Activated CD4-positive, alpha-beta T cell treated with anti-CD3 and anti-CD28 coated beads, Interleukin-2, amount 10 ng/mL, durations not matched to agents 24 days and 14 days (primary cell): ENCODE results near the gene HNRNPH3. TPM values are rescaled to one million over a fixed set of nuclear protein-coding genes. Genes with fewer than 3 reads are reported as not detected.
"Not testable (repeated sequence)": the region's sequence is repeated elsewhere in the genome, so short reads cannot be mapped to it uniquely, and the experiment has no call there.

ENCODE experiments used
- DNase-seq: peaks from one replicate; pipeline ENCODE4 v3.0.0; 2022
- H3K27ac Mint-ChIP-seq: one replicate; pipeline ENCODE4 v1.8.0; 2022; ENCODE audit warnings: mild to moderate bottlenecking, mixed read lengths
- H3K27me3 Mint-ChIP-seq: one replicate; pipeline ENCODE4 v1.8.0; 2022; ENCODE audit warnings: mixed read lengths
- H3K36me3 Mint-ChIP-seq: one replicate; pipeline ENCODE4 v1.8.0; 2022; ENCODE audit warnings: low read depth, mild to moderate bottlenecking, mixed read lengths
- H3K4me1 Mint-ChIP-seq: one replicate; pipeline ENCODE4 v1.8.0; 2021; ENCODE audit warnings: mixed read lengths
- H3K4me3 Mint-ChIP-seq: one replicate; pipeline ENCODE4 v1.8.0; 2022; ENCODE audit warnings: mild to moderate bottlenecking, moderate library complexity, mixed read lengths
- H3K9me3 Mint-ChIP-seq: one replicate; pipeline ENCODE4 v1.8.0; 2021; ENCODE audit warnings: mixed read lengths
- intact Hi-C: fragments of 100-400 bp; cut with micrococcal nuclease; formaldehyde crosslinking; loops from one replicate; pipeline ENCODE4 v1.15.1; 2023
- total RNA-seq: library from RNA; stranded (reverse); gene quantifications from 2 replicates; pipeline ENCODE4 v1.2.3, GENCODE V29; 2022

HNRNPH3 gene
- total RNA-seq, 1 donor from 2014 or later, result 200 TPM

DNA sequence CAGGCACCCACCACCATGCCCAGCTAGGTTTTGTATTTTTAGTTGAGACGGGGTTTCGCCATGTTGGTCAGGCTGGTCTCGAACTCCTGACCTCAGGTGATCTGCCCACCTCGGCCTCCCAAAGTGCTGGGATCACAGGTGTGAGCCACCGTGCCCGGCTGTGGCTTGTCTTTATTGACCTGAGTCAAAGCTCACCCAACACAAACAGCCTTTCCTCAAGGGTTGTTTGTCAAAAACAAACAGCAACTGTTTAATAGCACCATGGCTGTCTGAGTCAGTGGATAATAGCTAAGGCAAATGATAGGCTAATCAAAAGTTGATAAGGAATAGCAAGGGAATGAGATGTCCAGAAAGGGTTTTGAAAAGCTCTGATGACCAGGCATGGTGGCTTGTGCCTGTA lies 16.9 kb upstream of the HNRNPH3 start:
- H3K4me1 Mint-ChIP-seq, result peaks cover 10% of the 10 kb centered on the region
- H3K27ac Mint-ChIP-seq, DNase-seq, H3K27me3 Mint-ChIP-seq, H3K36me3 Mint-ChIP-seq, H3K4me3 Mint-ChIP-seq: not testable (repeated sequence)
- intact Hi-C loops, result loop anchor here (2.0 kb wide), 1 partner anchor 14 kb away; no protein-coding TSS in a partner anchor
- peaks cover 19% of the 10 kb centered on the region for H3K9me3 Mint-ChIP-seq

DNA sequence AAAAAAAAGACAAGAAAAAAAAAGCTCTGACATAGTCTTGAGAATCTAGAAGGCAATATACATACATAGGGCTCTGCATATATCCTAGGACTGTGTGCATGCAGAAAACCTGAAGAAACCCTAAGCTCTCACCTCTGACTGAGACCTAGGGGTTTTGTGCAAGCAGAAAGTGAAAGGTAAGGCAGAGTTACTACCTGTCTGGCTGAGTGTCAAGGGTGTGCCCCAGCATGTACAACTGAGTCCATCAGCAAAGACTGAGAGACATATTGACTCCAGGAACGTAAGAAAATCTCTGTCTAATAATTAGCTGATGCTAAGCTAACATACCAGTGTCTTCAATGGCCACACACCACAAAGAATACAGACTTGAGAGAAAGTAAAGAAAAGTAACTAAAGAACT lies 16.3 kb upstream of the HNRNPH3 start:
- Mint-ChIP-seq H3K4me3 (no peak overlapping the region), H3K27me3 (no peaks in the 10 kb centered on the region), H3K27ac (no peak overlapping the region), H3K36me3 (peaks cover 4% of the 10 kb centered on the region), H3K4me1 (peaks cover 10% of the 10 kb centered on the region), H3K9me3 (peaks cover 19% of the 10 kb centered on the region)
- intact Hi-C loops, result loop anchor here (2.0 kb wide), 1 partner anchor 13 kb away; no protein-coding TSS in a partner anchor
- DNase-seq, result no peak

DNA sequence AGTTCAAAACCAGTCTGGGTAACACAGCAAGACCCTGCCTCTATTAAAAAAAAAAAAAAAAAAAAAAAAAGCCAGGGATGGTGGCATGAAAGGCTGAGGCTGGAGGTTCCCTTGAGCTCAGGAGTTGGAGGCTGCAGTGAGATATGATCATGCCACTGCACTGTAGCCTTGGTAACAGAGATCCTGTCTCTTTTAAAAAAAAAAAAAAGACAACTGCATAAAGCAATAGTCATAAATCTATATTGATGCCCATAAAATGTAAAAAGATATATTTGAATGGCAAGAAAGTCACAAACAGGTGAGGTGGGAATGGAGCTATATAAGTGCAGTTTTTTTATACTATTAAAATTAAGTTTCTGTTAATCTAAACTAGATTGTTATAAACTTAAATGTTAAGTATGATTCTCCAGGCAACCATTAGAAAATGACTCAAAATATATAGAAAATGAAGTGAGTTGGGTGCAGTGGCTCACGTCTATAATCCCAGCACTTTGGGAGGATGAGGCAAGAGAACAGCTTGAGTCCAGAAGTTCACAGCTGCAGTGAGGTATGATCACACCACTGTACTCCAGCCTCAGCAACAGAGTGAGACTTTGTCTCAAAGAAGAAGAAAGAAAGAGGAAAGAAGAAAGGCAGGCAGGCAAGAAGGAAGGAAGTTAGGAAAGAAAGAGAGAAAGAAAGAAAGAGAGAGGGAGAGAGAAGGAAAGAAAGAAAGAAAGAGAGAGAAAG lies 13.4 kb upstream of the HNRNPH3 start:
- H3K36me3 Mint-ChIP-seq, result peaks cover 4% of the 10 kb centered on the region
- H3K9me3 Mint-ChIP-seq, result peaks cover 19% of the 10 kb centered on the region
- peaks cover 10% of the 10 kb centered on the region for H3K4me1 Mint-ChIP-seq
- H3K4me3 Mint-ChIP-seq, result no peak overlapping the region
- no peak overlapping the region for H3K27ac Mint-ChIP-seq
- DNase-seq, result no peak
- intact Hi-C loops, result no loop called here
- H3K27me3 Mint-ChIP-seq, result no peaks in the 10 kb centered on the region

DNA sequence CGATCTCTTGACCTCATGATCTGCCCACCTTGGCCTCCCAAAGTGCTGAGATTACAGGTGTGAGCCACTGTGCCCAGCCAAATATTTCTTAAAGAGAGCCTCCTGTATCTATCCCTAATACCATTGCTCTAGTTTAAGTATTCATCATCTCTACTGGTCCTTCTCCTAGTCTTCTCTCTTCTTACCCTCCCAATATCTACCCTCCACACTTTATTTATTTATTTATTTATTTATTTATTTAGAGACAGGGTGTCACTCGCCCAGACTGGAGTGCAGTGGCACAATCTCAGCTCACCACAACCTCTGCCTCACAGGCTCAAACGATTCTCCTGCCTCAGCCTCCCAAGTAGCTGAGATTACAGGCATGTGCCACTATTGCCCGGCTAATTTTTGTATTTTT lies 7.5 kb upstream of the HNRNPH3 start:
- H3K9me3 Mint-ChIP-seq, H3K27me3 Mint-ChIP-seq, H3K4me1 Mint-ChIP-seq, H3K36me3 Mint-ChIP-seq, intact Hi-C loops, H3K27ac Mint-ChIP-seq, H3K4me3 Mint-ChIP-seq, DNase-seq: not testable (repeated sequence)

DNA sequence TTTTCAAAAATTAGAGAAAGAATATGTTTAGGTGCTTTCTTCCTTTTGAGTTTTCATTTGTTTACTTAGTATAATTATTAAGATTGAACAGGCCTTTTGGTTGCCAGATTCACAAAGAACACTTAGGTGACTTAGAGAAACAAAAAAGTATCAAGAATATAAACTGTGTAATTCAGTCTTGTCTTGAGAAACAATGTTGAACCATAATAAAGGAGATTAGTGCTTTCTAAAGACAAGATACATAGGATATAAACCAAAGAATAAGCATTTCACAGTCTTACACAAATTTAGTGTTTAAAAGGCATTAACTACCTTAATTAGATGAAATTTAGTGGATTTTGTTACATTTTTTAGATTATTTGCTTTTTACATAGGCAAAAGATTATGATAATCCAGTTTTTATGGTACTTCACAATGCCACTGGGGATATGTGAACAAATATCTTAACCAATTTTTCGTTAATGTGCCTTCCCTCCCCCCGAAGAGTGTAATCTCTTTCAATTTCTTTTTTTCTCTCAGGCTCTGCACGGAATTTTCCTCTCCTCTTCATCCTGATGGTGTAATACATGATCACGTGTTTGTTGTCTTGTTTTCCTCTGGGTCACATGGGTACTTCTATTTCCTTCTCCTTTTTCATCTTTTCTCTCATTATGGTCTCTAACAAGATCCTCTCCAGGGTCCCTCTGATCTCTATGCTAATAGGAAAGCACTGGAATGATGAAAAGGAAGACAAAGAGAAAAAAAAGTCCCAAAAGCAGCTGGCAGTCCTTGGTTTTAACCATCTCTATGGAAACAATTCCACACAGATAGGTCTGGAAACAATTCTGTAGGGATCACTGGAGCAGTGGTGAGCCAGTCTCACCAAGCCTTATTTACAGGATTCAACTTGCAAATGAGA lies 3.7 kb upstream of the HNRNPH3 start:
- Mint-ChIP-seq H3K4me3 (peak overlapping the region; percentile 51), H3K27me3 (peaks cover 2% of the 10 kb centered on the region), H3K9me3 (no peaks in the 10 kb centered on the region), H3K36me3 (peaks cover 13% of the 10 kb centered on the region), H3K4me1 (peaks cover 27% of the 10 kb centered on the region), H3K27ac (peak overlapping the region; percentile 46)
- intact Hi-C loops, result loop anchor here (2.0 kb wide), 1 partner anchor 13 kb away; no protein-coding TSS in a partner anchor
- no peak for DNase-seq

DNA sequence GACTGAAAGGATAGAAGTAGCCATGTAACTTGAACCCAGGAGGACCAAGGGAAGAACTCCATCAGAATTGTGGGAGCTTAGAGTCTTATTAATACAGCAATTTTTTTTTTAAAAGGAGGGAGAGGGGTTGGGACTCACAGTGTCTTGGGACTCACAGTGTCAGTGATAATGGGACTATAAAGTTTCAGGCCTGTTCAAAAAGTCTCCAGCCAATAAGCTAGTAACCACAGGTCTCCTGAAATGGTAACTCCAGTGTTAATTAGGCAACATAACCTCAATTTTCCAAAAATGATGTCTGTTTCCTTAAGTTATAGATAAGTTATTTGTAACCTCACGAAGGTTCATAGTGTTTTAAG lies 2.4 kb upstream of the HNRNPH3 start:
- intact Hi-C loops, result loop anchor here (2.0 kb wide), 1 partner anchor 15 kb away; no protein-coding TSS in a partner anchor

DNA sequence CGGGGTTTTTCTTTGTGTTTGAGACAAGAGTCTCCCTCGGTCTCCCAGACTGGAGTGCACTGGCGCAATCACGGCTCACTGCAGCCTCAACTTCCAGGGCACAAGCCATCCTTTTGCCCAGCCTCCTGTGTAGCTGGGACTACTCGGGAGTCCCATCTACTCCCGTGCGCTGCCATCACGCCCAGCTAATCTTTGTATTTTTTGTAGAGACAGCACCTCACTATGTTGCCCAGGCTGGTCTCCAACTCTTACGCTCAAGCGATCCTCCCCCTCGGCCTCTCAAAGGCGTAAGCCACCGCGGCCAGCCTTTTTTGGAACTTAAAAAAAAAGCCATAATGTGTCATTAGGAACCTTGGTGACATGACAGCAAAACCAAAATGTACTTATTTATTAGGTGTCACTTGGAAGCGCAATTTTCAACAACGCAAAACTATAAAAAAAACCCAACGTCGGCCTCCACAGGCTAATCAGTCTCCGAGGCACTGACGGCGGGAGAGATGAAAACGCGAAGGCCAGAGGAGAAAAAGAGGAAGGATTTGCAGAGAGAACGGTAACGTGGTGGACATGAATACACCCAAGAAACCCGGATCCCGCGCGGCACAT lies 911 bp upstream of the HNRNPH3 start:
- peak overlapping the region; percentile 99 for H3K4me3 Mint-ChIP-seq
- no peaks in the 10 kb centered on the region for H3K9me3 Mint-ChIP-seq
- H3K4me1 Mint-ChIP-seq, result peaks cover 41% of the 10 kb centered on the region
- peaks cover 34% of the 10 kb centered on the region for H3K36me3 Mint-ChIP-seq
- peak; percentile 74 for DNase-seq
- H3K27ac Mint-ChIP-seq, result peak overlapping the region; percentile 100
- intact Hi-C loops, result loop anchor here (1.0 to 10.0 kb wide), 7 partner anchors 76 to 571 kb away; partner anchors contain the start of genes CCAR1, DDX50, RUFY2 and SIRT1
- H3K27me3 Mint-ChIP-seq, result peaks cover 2% of the 10 kb centered on the region

More for the DNA sequence above, 2.4 kb upstream of the HNRNPH3 start:
- H3K9me3 Mint-ChIP-seq, result no peaks in the 10 kb centered on the region
- no peak overlapping the region for H3K27ac Mint-ChIP-seq
- H3K4me1 Mint-ChIP-seq, result peaks cover 31% of the 10 kb centered on the region
- peaks cover 2% of the 10 kb centered on the region for H3K27me3 Mint-ChIP-seq
- H3K4me3 Mint-ChIP-seq, result no peak overlapping the region
- no peak for DNase-seq
- H3K36me3 Mint-ChIP-seq, result peaks cover 24% of the 10 kb centered on the region

DNA sequence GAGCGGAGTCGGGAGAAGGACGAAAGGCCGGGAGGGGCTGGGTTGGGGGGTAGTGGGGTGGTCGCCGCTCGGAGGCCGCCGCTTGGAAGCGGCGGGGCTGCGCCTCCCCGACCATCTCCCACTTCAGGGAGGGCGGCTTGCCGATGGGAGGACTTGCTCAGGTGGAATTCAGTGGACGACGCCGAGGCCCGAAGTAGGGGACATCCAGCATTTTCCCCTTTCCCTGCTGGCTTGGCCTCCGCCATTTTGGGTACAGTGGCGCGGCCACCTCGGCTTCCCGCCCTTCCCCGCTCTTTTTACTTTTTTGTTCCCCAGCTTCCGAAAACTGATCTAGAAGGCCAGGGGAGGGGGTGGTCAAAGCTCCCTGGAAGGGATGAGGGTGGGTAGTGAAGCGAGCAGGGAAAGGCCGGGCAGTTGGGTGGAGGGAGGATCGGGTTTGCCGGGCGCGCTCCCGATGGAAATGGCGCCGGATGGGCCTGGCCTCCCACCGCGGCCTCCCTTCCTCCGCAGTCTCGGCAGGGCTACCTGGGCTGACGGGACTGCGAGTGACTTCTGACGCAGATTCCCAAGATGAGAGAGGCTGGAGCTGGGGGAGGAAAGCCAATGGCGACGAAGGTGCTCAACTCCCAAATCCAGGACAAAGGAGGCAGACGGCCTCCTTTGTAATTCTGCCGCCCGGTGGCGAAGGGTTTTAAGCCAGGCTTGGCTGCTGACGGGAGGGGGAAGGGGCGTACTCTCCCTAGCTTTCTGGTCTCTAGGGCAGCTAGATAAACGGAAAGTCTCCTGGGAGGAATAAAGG lies 594 bp downstream of the HNRNPH3 start, which contains the start of gene PBLD:
TSS of gene PBLD (minus strand) at position 670 of the 799 bp plus-strand sequence. CDS start 26,084 bp downstream, outside the sequence.
- peak within 1 kb of the TSS; percentile 100 for H3K27ac Mint-ChIP-seq
- peak; percentile 89 for DNase-seq
- peaks cover 44% of the 10 kb centered on the region for H3K36me3 Mint-ChIP-seq
- no peaks in the 10 kb centered on the region for H3K9me3 Mint-ChIP-seq
- H3K4me3 Mint-ChIP-seq, result peak within 1 kb of the TSS; percentile 99
- intact Hi-C loops, result loop anchor here (1.0 to 10.0 kb wide), 5 partner anchors 9 to 570 kb away; partner anchors contain the start of genes DDX50 and RUFY2
- peaks cover 2% of the 10 kb centered on the region for H3K27me3 Mint-ChIP-seq
- H3K4me1 Mint-ChIP-seq, result peaks cover 52% of the 10 kb centered on the region

DNA sequence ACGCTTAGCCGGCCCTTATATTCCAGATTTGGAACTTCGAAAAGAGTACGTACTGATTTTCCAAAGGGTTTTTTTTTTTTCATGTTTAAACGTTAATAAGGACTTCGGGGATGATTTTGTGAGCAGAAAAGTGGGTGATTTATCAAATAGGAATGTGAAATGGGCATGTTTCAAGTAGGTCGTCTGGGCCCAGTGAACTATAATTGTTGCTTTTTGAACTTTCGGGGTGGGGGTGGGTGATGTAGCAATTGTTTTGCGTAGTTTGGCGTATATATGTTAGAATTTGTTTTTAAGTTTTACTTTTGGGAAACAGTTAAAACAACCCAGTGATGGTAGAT lies 1.2 kb downstream of the HNRNPH3 start:
- peaks cover 56% of the 10 kb centered on the region for H3K4me1 Mint-ChIP-seq
- intact Hi-C loops, result loop anchor here (1.0 to 10.0 kb wide), 4 partner anchors 8 to 569 kb away; partner anchors contain the start of genes DDX50 and RUFY2
- peak overlapping the region; percentile 99 for H3K4me3 Mint-ChIP-seq
- no peaks in the 10 kb centered on the region for H3K9me3 Mint-ChIP-seq
- peak overlapping the region; percentile 100 for H3K27ac Mint-ChIP-seq
- peaks cover 49% of the 10 kb centered on the region for H3K36me3 Mint-ChIP-seq
- no peak for DNase-seq
- H3K27me3 Mint-ChIP-seq, result peaks cover 2% of the 10 kb centered on the region

DNA sequence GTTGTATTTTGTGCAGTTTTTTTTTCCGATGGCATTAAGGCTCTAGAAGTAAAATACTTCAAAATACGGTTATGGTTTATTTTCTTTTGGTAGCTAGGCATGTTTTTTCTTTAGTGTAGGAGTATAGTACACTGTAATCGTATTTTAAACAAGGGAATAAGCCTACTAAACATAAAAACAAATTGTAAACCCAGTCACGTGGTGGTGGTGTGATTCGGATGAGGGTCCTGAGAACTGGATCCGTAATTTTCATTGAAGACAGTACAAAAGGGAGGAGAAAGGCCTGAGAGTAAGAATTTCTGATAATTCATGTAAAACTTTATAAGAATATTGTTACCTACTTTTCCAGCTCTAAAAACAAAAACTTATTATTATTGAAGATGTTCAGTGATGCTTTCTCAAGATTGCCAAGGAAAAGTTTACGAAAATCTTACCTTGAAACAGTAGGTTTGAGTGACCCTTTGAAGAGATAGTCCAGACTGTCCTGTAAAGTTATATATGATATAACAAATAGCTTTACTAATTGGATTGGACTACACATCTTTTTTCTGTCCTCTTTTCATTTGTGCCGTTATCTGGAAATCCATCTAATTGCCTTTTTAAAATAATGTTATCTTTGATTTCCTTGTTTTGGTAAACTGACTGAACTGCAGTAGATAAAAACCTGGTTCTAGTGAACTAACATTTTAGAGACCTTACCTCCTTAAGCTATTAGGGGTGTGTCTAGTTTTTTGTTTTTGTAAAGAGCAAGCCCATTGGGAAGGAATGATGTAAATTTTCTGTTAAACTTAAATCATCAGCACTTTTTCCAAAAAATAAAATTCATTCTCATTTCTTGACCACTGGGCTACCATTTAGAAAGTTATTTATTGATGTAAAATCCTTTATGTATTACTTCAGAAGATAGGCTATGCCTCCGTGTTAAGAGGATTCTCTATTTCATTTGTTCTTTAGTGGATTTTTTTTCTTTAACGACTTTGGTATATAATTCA lies 1.9 kb downstream of the HNRNPH3 start:
- peaks cover 55% of the 10 kb centered on the region for H3K4me1 Mint-ChIP-seq
- H3K27ac Mint-ChIP-seq, result peak overlapping the region; percentile 100
- peaks cover 2% of the 10 kb centered on the region for H3K27me3 Mint-ChIP-seq
- intact Hi-C loops, result loop anchor here (1.0 to 10.0 kb wide), 4 partner anchors 8 to 569 kb away; partner anchors contain the start of genes DDX50 and RUFY2
- peak overlapping the region; percentile 99 for H3K4me3 Mint-ChIP-seq
- H3K36me3 Mint-ChIP-seq, result peaks cover 53% of the 10 kb centered on the region
- no peaks in the 10 kb centered on the region for H3K9me3 Mint-ChIP-seq
- no peak for DNase-seq

DNA sequence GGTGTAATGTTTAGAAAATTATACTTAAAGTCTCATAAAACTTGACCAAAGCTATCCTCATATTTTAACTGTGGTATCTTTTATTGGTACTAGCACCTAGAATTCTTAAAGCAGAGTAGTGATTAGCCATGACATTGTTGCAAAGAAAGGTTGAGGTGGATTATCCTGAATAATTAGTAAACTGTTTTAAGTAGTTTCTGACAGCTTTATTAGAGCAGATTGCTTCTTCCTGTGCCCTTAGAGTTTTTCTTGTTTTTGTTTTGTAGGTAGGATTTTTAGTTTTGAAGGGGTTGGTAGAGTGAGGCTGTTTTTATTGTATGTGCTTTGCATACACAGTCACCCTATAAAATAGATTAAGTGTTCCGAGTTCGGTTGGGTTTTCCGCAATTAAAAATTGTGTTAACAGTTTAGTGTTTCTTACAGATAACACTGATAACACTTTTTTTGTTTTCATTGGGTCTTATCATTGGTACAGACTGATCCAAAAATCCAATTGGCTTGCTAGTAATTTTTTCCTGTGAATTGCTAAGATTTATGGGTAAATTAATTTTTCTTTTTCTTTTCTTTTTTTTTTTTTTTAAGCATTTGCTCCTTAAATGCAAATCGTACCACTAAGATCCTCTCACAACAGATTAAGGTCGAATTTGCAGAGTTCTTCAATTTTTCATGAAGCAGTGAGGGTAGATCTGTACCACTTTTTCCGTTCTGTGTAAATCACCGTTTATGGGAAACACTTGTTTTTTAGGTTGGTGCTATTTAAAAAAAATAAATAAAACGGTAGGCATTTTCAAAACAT lies 3.0 kb downstream of the HNRNPH3 start:
- DNase-seq, result no peak
- H3K4me1 Mint-ChIP-seq, result peaks cover 57% of the 10 kb centered on the region
- peaks cover 63% of the 10 kb centered on the region for H3K36me3 Mint-ChIP-seq
- H3K27ac Mint-ChIP-seq, result peak overlapping the region; percentile 83
- H3K4me3 Mint-ChIP-seq, result peak overlapping the region; percentile 99
- peaks cover 2% of the 10 kb centered on the region for H3K27me3 Mint-ChIP-seq
- intact Hi-C loops, result loop anchor here (5.0 to 10.0 kb wide), 3 partner anchors 72 to 567 kb away; partner anchors contain the start of genes DDX50 and RUFY2
- H3K9me3 Mint-ChIP-seq, result no peaks in the 10 kb centered on the region
